ENCODE measurements around the gene TSPAN11.

DNA sequence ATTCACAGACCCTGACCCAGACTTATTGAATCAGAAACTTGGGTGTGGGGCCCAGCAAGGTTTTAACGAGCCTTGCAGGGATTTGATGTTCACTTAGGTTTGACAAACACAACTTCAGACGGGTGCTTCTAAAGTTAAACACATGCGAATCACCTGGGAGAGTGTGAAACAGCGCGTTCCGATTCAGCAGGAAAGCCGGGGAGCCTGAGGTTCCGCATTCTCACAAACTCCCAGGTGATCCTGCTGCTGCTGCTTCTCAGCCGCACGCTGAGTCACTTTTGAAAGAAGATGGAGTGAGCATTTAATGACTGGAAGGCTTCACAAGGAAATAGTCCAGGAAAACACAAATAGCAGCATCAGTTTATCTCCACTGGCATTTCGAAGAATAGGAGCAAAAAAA is 102.9 kb downstream of the TSPAN11 start:
- TF ChIP-seq CTCF (IDR thresholded peaks at IDR 0.05) (no peak), POLR2A (IDR thresholded peaks at IDR 0.05) (no peak)

Data from body of pancreas (tissue), 4 donors.